Heart right ventricle (tissue), 16 donors: ENCODE measurements around the gene RAD51B. TPM values are rescaled to one million over a fixed set of nuclear protein-coding genes. Genes with fewer than 3 reads are reported as not detected.
"Not testable (repeated sequence)": the region's sequence is repeated elsewhere in the genome, so short reads cannot be mapped to it uniquely, and the experiment has no call there.

ENCODE experiments used
- ATAC-seq, 8 donors: fragments of 200-7000 bp; cut with Tn5 transposase; one replicate each; pipeline ENCODE4 v1.9.1; 2020; ENCODE audit warnings: mild to moderate bottlenecking in 8 of 8, moderate library complexity in 8 of 8, moderate number of reproducible peaks in 1 of 8
- DNase-seq, 2 donors: peaks; one replicate each; pipeline ENCODE4 v3.0.0-alpha.2; 2020
- H3K27ac ChIP-seq, 10 donors: fragments of 200-600 bp; sonication (generic) in 2 of 10; one replicate each; pipeline versions ENCODE4 v1.5.0 to v1.8.0; 2020 to 2022; ENCODE audit warnings: mild to moderate bottlenecking in 3 of 10
- H3K27me3 ChIP-seq, 7 donors: fragments of 200-600 bp; one replicate each; pipeline ENCODE4 v1.8.0; 2021 to 2022; ENCODE audit warnings: mild to moderate bottlenecking in 2 of 7
- H3K36me3 ChIP-seq, 9 donors: fragments of 200-600 bp; sonication (generic) in 1 of 9; one replicate each; pipeline versions ENCODE4 v1.5.0 to v1.8.0; 2020 to 2022; ENCODE audit warnings: mild to moderate bottlenecking in 2 of 9
- H3K4me1 ChIP-seq, 9 donors: fragments of 200-600 bp; sonication (generic) in 1 of 9; one replicate each; pipeline versions ENCODE4 v1.5.0 to v1.8.0; 2020 to 2022; ENCODE audit warnings: mild to moderate bottlenecking in 4 of 9
- H3K4me3 ChIP-seq, 10 donors: fragments of 200-600 bp; sonication (generic) in 2 of 10; one replicate each; pipeline versions ENCODE4 v1.5.0 to v1.8.0; 2020 to 2022; ENCODE audit warnings: mild to moderate bottlenecking in 7 of 10, moderate library complexity in 2 of 10
- H3K9me3 ChIP-seq, 11 donors: fragments of 200-600 bp in 10 of 11; sonication (generic) in 2 of 11; one replicate each; pipeline versions ENCODE4 v1.5.0 to v1.8.0; 2013 to 2022; ENCODE audit warnings: mild to moderate bottlenecking in 2 of 11, control low read depth in 1 of 11, moderate library complexity in 1 of 11
- CTCF ChIP-seq, 9 donors: fragments of 200-600 bp; sonication (generic) in 2 of 9; IDR thresholded peaks; one replicate each; pipeline versions ENCODE4 v1.5.0 to v1.8.0; 2021 to 2022; ENCODE audit warnings: antibody characterized with exemption in 9 of 9, mild to moderate bottlenecking in 5 of 9, moderate library complexity in 1 of 9
- WGBS, 2 donors: extraction: QIAGEN DNeasy Blood & Tissue Kit; methylation state at CpG; one replicate each; pipeline ENCODE4 v1.1.7; 2013; ENCODE audit warnings: inconsistent platforms in 1 of 2; 5-methylcytosine and 5-hydroxymethylcytosine counted together
- intact Hi-C, 10 donors: fragments of 100-400 bp; cut with DNase I; formaldehyde crosslinking; loops; one replicate each; pipeline versions ENCODE4 v1.11.1 to v1.14.2; 2022
- polyA plus RNA-seq, 2 donors: library from polyadenylated mRNA; stranded (reverse); fragments of 200-250 nt; gene quantifications; one replicate each; pipeline ENCODE4 v1.2.3, GENCODE V29; 2013
- total RNA-seq, 10 donors: library from RNA; stranded (reverse); fragmentation: NEBNext Ultra II Directional in 3 of 10; extraction: Animal tissue kit (Norgen Biotek cat#: 25700) in 3 of 10; gene quantifications; one replicate each; pipeline versions ENCODE4 v1.2.1 to v1.2.4, GENCODE V29; 2021 to 2023
- donor health status: Arrhythmogenic right ventricular cardiomyopathy.
- donor health status: ischemic (EF 13 %, LVEDD 7.1; RV severe dilation, severe dysfunction).
- donor health status: healthy with polysubstance abuse.
- donor health status: DM: no; HTN: yes; CAD: no.
- donor health status: DM: no; HTN: no; CAD: no.
- donor health status: ischemic (EF 25% LVEDD 6.9; RV normal size, moderate dysfunction).
- donor health status: ischemic (EF 25% LVEDD 5.7; RV mildly dilated, moderate dysfunction).
- donor health status: healthy.
- donor health status: DM: yes; HTN: yes; CAD: no.
- donor health status: Ischemic cardiomyopathy.
- donor health status: ischemic (EF 35%, LVEDD 5.7; RV mildly dilated, moderate dysfunction).
- donor health status: nonischemic (EF 11% LVEDD 7.7; RV severe dilation, severe dysfunction).
- donor health status: DM: yes; HTN: yes; CAD: no.
- donor health status: PGD.
- donor health status: ischemic (EF 29% LVEDD 5.4; RV normal size, mild dysfunction).
- donor health status: nonischemic (EF 23%, LVEDD 6.1; RV moderate dilation, normal function).

Gene RAD51B
- total and polyA plus RNA-seq, 12 donors: 0.88 to 8.6 (median 3.5) TPM

- DNase-seq (no peak), ATAC-seq (no peak)
- Histone ChIP-seq H3K36me3 (no peaks in the 10 kb centered on the region), H3K4me1 (peaks cover 0 to 13% (median 5%) of the 10 kb centered on the region in 9 donors), H3K4me3 (no peak overlapping the region), H3K27ac (no peak overlapping the region), H3K27me3 (no peaks in the 10 kb centered on the region), H3K9me3 (peaks cover 0 to 4% (median 0%) of the 10 kb centered on the region in 11 donors)
- intact Hi-C loops: loop anchor here in 1 of 10 donors (10.0 kb wide), 1 partner anchor 265 kb away; no protein-coding TSS in a partner anchor
- TF ChIP-seq CTCF (IDR thresholded peaks at IDR 0.05): no peak
- 77 to 85% methylated on average over 7 of the region's 7 CpGs for WGBS, 2 donors
Measured at GRCh38 chr14:68219407-68219806, 399.8 kb downstream of the RAD51B start.

GRCh38 chr14:68221046-68221445 lies 401.5 kb downstream of the RAD51B start:
- intact Hi-C loops, DNase-seq, H3K36me3 ChIP-seq, H3K9me3 ChIP-seq, H3K4me3 ChIP-seq, ATAC-seq, H3K27ac ChIP-seq, H3K27me3 ChIP-seq, H3K4me1 ChIP-seq: not testable (repeated sequence)
- WGBS, 2 donors: 96 to 97% methylated on average over 2 of the region's 2 CpGs

GRCh38 chr14:68222154-68222553 lies 402.6 kb downstream of the RAD51B start:
- Histone ChIP-seq H3K27me3 (no peaks in the 10 kb centered on the region), H3K9me3 (peaks cover 0 to 4% (median 0%) of the 10 kb centered on the region in 11 donors), H3K4me1 (no peaks in the 10 kb centered on the region), H3K36me3 (no peaks in the 10 kb centered on the region), H3K4me3 (no peak overlapping the region), H3K27ac (no peak overlapping the region)
- DNase-seq (no peak), ATAC-seq (no peak)
- intact Hi-C loops: no loop called here
- WGBS, 2 donors: 97 to 98% methylated on average over 4 of the region's 4 CpGs
- no peak for TF ChIP-seq CTCF (IDR thresholded peaks at IDR 0.05)

- no peak overlapping the region for H3K27ac ChIP-seq
- 95 to 98% methylated on average over 3 of the region's 3 CpGs for WGBS, 2 donors
- no peak for TF ChIP-seq CTCF (IDR thresholded peaks at IDR 0.05)
- H3K4me1 ChIP-seq: no peaks in the 10 kb centered on the region
- H3K9me3 ChIP-seq: peaks cover 0 to 4% (median 0%) of the 10 kb centered on the region in 11 donors
- no peak overlapping the region for H3K4me3 ChIP-seq
- ATAC-seq: no peak
- no peaks in the 10 kb centered on the region for H3K36me3 ChIP-seq
- intact Hi-C loops: no loop called here
- no peak for DNase-seq
- H3K27me3 ChIP-seq: no peaks in the 10 kb centered on the region
Measured at GRCh38 chr14:68222726-68223125, 403.1 kb downstream of the RAD51B start.

GRCh38 chr14:68223631-68224030 lies 404.1 kb downstream of the RAD51B start:
- Histone ChIP-seq H3K36me3 (no peaks in the 10 kb centered on the region), H3K4me1 (no peaks in the 10 kb centered on the region), H3K4me3 (no peak overlapping the region), H3K9me3 (peaks cover 0 to 4% (median 0%) of the 10 kb centered on the region in 11 donors), H3K27me3 (no peaks in the 10 kb centered on the region), H3K27ac (no peak overlapping the region)
- ATAC-seq (no peak), DNase-seq (no peak)
- TF ChIP-seq CTCF (IDR thresholded peaks at IDR 0.05): no peak
- intact Hi-C loops: no loop called here
